ENCODE results near the gene ITLN1.

ITLN1 gene

GRCh38 chr1:160850993-160851392 lies 34.0 kb downstream of the ITLN1 start:
- Mint-ChIP-seq H3K27ac (no peak overlapping the region), H3K27me3 (no peaks in the 10 kb centered on the region), H3K9me3 (no peaks in the 10 kb centered on the region), H3K36me3 (no peaks in the 10 kb centered on the region), H3K4me3 (no peak overlapping the region), H3K4me1 (peaks cover 7% of the 10 kb centered on the region)

GRCh38 chr1:160850541-160850940 lies 34.4 kb downstream of the ITLN1 start:
- Mint-ChIP-seq H3K4me1 (peaks cover 7% of the 10 kb centered on the region), H3K36me3 (no peaks in the 10 kb centered on the region), H3K27me3 (no peaks in the 10 kb centered on the region), H3K9me3 (no peaks in the 10 kb centered on the region), H3K4me3 (no peak overlapping the region), H3K27ac (no peak overlapping the region)

- Mint-ChIP-seq H3K9me3 (no peaks in the 10 kb centered on the region), H3K36me3 (no peaks in the 10 kb centered on the region), H3K27ac (no peak overlapping the region), H3K4me1 (peaks cover 13% of the 10 kb centered on the region), H3K27me3 (no peaks in the 10 kb centered on the region), H3K4me3 (no peak overlapping the region)
Measured at GRCh38 chr1:160846281-160846680, 38.7 kb downstream of the ITLN1 start.

GRCh38 chr1:160844447-160845232 lies 40.3 kb downstream of the ITLN1 start:
- H3K9me3 Mint-ChIP-seq, result no peaks in the 10 kb centered on the region
- no peaks in the 10 kb centered on the region for H3K27me3 Mint-ChIP-seq
- peaks cover 16% of the 10 kb centered on the region for H3K4me1 Mint-ChIP-seq
- H3K4me3 Mint-ChIP-seq, result no peak overlapping the region
- H3K36me3 Mint-ChIP-seq, result no peaks in the 10 kb centered on the region
- no peak overlapping the region for H3K27ac Mint-ChIP-seq

- peaks cover 43% of the 10 kb centered on the region for H3K4me1 Mint-ChIP-seq
- H3K9me3 Mint-ChIP-seq, result no peaks in the 10 kb centered on the region
- no peak overlapping the region for H3K27ac Mint-ChIP-seq
- H3K4me3 Mint-ChIP-seq, result no peak overlapping the region
- no peaks in the 10 kb centered on the region for H3K36me3 Mint-ChIP-seq
- H3K27me3 Mint-ChIP-seq, result no peaks in the 10 kb centered on the region
Measured at GRCh38 chr1:160841079-160841478, 43.9 kb downstream of the ITLN1 start.

- Mint-ChIP-seq H3K9me3 (no peaks in the 10 kb centered on the region), H3K36me3 (no peaks in the 10 kb centered on the region), H3K27ac (no peak overlapping the region), H3K4me1 (peaks cover 56% of the 10 kb centered on the region), H3K4me3 (no peak overlapping the region), H3K27me3 (no peaks in the 10 kb centered on the region)
Measured at GRCh38 chr1:160839746-160840145, 45.2 kb downstream of the ITLN1 start.

- Mint-ChIP-seq H3K27me3 (no peaks in the 10 kb centered on the region), H3K9me3 (no peaks in the 10 kb centered on the region), H3K27ac (peak overlapping the region; percentile 97), H3K36me3 (no peaks in the 10 kb centered on the region), H3K4me3 (peak overlapping the region; percentile 73), H3K4me1 (peaks cover 63% of the 10 kb centered on the region)
Measured at GRCh38 chr1:160838888-160839287, 46.1 kb downstream of the ITLN1 start.

- Mint-ChIP-seq H3K4me1 (peaks cover 69% of the 10 kb centered on the region), H3K27ac (peak overlapping the region; percentile 97), H3K27me3 (no peaks in the 10 kb centered on the region), H3K36me3 (no peaks in the 10 kb centered on the region), H3K9me3 (no peaks in the 10 kb centered on the region), H3K4me3 (peak overlapping the region; percentile 73)
Measured at GRCh38 chr1:160837558-160838205, 47.3 kb downstream of the ITLN1 start.

- peak overlapping the region; percentile 45 for H3K4me3 Mint-ChIP-seq
- H3K27me3 Mint-ChIP-seq, result no peaks in the 10 kb centered on the region
- H3K27ac Mint-ChIP-seq, result peak overlapping the region; percentile 97
- peaks cover 69% of the 10 kb centered on the region for H3K4me1 Mint-ChIP-seq
- H3K36me3 Mint-ChIP-seq, result no peaks in the 10 kb centered on the region
- no peaks in the 10 kb centered on the region for H3K9me3 Mint-ChIP-seq
Measured at GRCh38 chr1:160836981-160837557, 47.9 kb downstream of the ITLN1 start.

- H3K27ac Mint-ChIP-seq, result peak overlapping the region; percentile 96
- H3K27me3 Mint-ChIP-seq, result no peaks in the 10 kb centered on the region
- H3K4me3 Mint-ChIP-seq, result peak overlapping the region; percentile 45
- H3K9me3 Mint-ChIP-seq, result no peaks in the 10 kb centered on the region
- H3K36me3 Mint-ChIP-seq, result no peaks in the 10 kb centered on the region
- peaks cover 69% of the 10 kb centered on the region for H3K4me1 Mint-ChIP-seq
Measured at GRCh38 chr1:160836561-160836960, 48.4 kb downstream of the ITLN1 start.

GRCh38 chr1:160835751-160836150 lies 49.2 kb downstream of the ITLN1 start:
- Mint-ChIP-seq H3K4me3 (no peak overlapping the region), H3K4me1 (peaks cover 76% of the 10 kb centered on the region), H3K27me3 (no peaks in the 10 kb centered on the region), H3K27ac (peak overlapping the region; percentile 86), H3K36me3 (no peaks in the 10 kb centered on the region), H3K9me3 (no peaks in the 10 kb centered on the region)

- Mint-ChIP-seq H3K4me1 (peaks cover 82% of the 10 kb centered on the region), H3K4me3 (no peak overlapping the region), H3K27ac (peak overlapping the region; percentile 88), H3K36me3 (no peaks in the 10 kb centered on the region), H3K9me3 (no peaks in the 10 kb centered on the region), H3K27me3 (no peaks in the 10 kb centered on the region)
Measured at GRCh38 chr1:160834945-160835565, 49.9 kb downstream of the ITLN1 start.

- Mint-ChIP-seq H3K9me3 (no peaks in the 10 kb centered on the region), H3K27ac (peak overlapping the region; percentile 91), H3K4me3 (no peak overlapping the region), H3K27me3 (no peaks in the 10 kb centered on the region), H3K4me1 (peaks cover 49% of the 10 kb centered on the region), H3K36me3 (peaks cover 11% of the 10 kb centered on the region)
Measured at GRCh38 chr1:160830321-160831153, 54.4 kb downstream of the ITLN1 start.

GRCh38 chr1:160829766-160830165 lies 55.2 kb downstream of the ITLN1 start:
- Mint-ChIP-seq H3K4me1 (peaks cover 41% of the 10 kb centered on the region), H3K36me3 (peaks cover 11% of the 10 kb centered on the region), H3K27ac (peak overlapping the region; percentile 91), H3K27me3 (no peaks in the 10 kb centered on the region), H3K4me3 (no peak overlapping the region), H3K9me3 (no peaks in the 10 kb centered on the region)

GRCh38 chr1:160827418-160827817 lies 57.6 kb downstream of the ITLN1 start:
- peaks cover 15% of the 10 kb centered on the region for H3K36me3 Mint-ChIP-seq
- no peaks in the 10 kb centered on the region for H3K27me3 Mint-ChIP-seq
- no peak overlapping the region for H3K4me3 Mint-ChIP-seq
- no peak overlapping the region for H3K27ac Mint-ChIP-seq
- H3K9me3 Mint-ChIP-seq, result no peaks in the 10 kb centered on the region
- peaks cover 23% of the 10 kb centered on the region for H3K4me1 Mint-ChIP-seq

Data from activated naive CD4-positive, alpha-beta T cell treated with anti-CD3 and anti-CD28 coated beads, Interleukin-2, amount 50 U/mL, for 24 hours (primary cell).